Midbrain (tissue), 1 donor: ENCODE data around the gene TRMT61A.
A peak's percentile ranks its signal among the peaks of the same experiment; 100 is the strongest.

Experiments used
- DNase-seq: peaks from one replicate; lab custom pipeline; 2025; lab: John Stamatoyannopoulos, UW

Gene TRMT61A

GRCh38 chr14:103528587-103529382 lies at the start of gene TRMT61A:
Gene TRMT61A (plus strand): TSS chr14:103529196. CDS start chr14:103529979, 783 bp downstream.
- DNase-seq, result peak; percentile 92

GRCh38 chr14:103480595-103480994 lies 48.4 kb upstream of the TRMT61A start:
- no peak for DNase-seq

GRCh38 chr14:103483600-103483999 lies 45.4 kb upstream of the TRMT61A start:
- no peak for DNase-seq

GRCh38 chr14:103485504-103485903 lies 43.5 kb upstream of the TRMT61A start:
- DNase-seq, result no peak

GRCh38 chr14:103488071-103488470 lies 40.9 kb upstream of the TRMT61A start:
- DNase-seq, result no peak

GRCh38 chr14:103488960-103489359 lies 40.0 kb upstream of the TRMT61A start:
- no peak for DNase-seq

- no peak for DNase-seq
Observed at GRCh38 chr14:103489621-103490020, 39.4 kb upstream of the TRMT61A start.

GRCh38 chr14:103491691-103492090 lies 37.3 kb upstream of the TRMT61A start:
- no peak for DNase-seq

- no peak for DNase-seq
Observed at GRCh38 chr14:103492156-103492925, 36.7 kb upstream of the TRMT61A start.

GRCh38 chr14:103495854-103496253 lies 33.1 kb upstream of the TRMT61A start:
- no peak for DNase-seq

GRCh38 chr14:103496776-103497175 lies 32.2 kb upstream of the TRMT61A start:
- DNase-seq, result no peak

GRCh38 chr14:103499709-103500108 lies 29.3 kb upstream of the TRMT61A start:
- no peak for DNase-seq

GRCh38 chr14:103500148-103500990 lies 28.6 kb upstream of the TRMT61A start:
- peak; percentile 95 for DNase-seq

- no peak for DNase-seq
Observed at GRCh38 chr14:103501041-103501870, 27.7 kb upstream of the TRMT61A start.

GRCh38 chr14:103501921-103502669 lies 26.9 kb upstream of the TRMT61A start:
- no peak for DNase-seq

GRCh38 chr14:103502877-103503276 lies 26.1 kb upstream of the TRMT61A start:
- no peak for DNase-seq

- DNase-seq, result no peak
Observed at GRCh38 chr14:103503296-103503695, 25.7 kb upstream of the TRMT61A start.

- DNase-seq, result no peak
Observed at GRCh38 chr14:103504991-103505565, 23.9 kb upstream of the TRMT61A start.

GRCh38 chr14:103507751-103508150 lies 21.2 kb upstream of the TRMT61A start:
- DNase-seq, result no peak
